Measurements from ENCODE around the gene COL25A1.

The COL25A1 gene

DNA sequence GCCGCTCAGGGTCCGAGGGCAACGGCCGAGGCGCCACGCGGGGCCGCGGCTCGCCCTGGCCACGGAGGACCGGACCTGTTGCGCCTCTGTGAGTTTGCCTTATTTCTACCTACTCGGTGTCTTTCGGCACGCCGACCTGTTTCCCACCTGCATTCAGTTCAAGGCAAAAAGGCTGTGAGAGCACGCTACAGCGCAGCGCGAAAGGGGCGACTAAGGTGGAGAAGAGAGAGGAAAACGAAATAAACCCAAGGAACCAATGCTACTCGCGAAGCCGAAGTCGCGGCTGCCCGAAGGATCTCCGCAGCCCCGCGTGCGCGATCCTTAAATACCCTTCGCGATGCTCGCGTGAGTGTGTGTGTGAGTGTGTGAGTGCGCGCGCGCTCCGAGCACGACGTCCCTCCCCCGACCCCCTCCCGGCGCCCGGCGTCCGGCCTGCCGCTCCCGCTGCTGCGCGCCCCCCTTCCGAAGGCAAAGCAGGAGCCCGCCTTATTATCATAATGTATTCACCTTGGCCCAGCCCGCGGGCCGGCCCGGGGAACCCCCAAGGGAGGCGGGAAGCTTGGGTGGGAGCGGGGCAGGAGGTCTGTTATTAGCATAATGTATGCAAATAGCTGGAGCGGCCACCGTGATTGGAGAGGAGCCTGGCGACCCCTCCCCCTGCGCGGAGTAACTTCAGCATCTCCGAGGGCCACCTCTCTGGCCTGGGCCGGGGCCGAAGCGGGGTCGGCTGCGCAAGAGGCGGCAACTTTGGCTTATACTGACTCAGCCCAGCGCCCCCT, at the start of gene COL25A1:
Gene COL25A1, minus strand, starts transcription at position 298 of the 779 bp plus-strand sequence.
- DNase-seq: peak; percentile 75

DNA sequence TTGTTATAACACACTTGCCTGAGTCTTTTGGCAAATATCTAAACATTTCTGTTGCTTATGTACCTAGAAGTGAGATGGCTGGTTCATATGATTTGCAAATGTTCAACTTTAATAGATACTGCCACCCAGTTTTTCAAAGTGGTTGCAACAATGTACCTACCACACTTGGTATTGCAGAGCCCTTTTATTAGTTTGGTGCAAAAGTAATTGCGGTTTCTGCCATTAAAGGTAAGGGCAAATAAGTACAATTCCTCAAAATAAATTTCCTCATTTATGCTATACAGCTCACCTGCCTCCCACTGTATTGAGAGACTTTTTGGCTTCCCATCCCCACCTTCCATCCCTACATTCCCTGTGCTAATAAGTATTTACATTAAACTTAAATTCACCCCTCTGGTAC, 47.7 kb upstream of the COL25A1 start:
- no peak for DNase-seq

DNA sequence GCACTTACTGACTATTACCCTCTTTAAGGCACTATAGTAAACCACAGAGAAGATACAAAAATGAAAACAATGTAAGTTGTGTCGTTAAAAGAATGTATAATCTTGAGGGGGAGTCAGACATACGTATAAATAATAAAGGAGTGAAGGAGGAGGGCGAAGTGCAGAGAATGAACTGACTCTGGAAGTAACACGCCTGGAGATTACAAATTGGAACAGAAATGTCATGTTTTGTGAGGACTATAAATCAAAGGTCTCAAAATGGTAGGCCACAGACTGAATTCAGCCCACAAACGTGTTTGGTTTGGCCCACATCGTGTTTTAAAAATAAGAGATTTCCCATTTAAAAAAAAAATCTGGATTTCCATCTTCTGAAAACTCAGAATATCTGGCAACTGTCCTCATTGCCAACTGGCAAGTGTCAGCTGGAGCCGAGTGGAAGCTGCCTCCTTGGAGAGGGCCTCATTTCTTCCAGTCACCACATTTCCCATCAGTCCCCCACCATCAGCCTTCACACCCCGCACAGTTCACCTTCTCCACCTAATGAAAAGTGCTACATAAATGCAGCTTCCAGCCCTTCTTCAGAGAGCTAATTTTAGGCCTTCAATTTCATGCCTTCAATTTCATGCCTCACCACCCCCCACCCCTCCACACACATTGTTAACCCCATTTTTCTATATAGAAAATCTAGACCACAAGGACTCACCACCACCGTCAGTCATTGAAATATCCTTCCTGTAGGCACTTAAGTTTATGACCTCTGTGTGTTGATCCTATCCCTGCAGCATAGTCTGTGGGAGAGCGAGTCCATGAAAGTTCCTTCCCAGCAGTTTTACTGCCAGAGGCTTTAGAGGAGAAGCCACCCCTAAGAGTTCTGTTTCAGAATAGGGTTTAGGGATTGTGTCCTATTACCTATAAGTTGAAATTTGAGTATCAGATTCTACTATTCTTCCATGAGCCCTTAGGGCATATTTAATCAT, 32.0 kb upstream of the COL25A1 start:
- no peak for DNase-seq

DNA sequence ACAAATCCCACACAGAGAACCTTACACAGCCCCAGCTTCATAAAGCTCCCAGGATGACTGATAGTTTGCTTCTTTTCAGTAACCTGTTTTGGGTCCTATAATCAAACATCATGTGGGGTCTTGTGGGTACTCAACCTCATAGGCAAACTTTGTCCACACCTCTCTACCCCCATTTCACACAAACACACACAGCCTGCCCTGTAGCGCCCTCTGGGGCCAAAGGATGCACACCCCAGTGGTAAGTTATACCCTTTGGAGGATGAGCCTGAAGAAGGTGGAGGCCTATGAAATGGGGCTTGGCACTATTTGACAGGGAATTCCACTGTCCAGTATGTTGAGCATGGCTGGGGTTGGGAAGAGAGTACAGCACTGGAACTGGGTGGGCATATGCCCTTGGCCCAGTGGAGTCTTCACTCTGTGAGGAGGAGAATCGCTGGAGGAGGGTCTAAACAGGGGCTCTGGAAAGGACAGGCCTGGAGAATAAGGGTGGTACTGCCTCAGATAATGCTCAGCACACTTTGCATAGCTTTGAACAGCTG, 30.5 kb upstream of the COL25A1 start:
- no peak for DNase-seq

DNA sequence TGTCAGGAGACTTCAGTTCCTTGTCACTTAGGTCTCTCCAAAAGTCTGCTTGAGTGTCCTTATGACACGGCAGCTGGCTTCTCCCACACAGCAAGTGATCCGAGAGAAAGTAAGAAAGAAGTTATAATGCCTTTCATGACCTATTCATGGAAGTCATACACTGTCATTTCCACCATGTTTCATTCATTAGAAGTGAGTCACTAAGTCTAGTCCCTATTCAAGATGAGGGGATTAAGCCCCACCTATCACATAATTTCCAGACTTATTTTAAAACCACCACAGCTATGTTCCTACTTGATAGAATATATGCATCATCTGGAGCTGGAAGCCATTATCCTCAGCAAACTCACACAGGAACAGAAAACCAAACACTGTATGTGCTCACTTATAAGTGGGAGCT, 25.2 kb upstream of the COL25A1 start:
- no peak for DNase-seq

DNA sequence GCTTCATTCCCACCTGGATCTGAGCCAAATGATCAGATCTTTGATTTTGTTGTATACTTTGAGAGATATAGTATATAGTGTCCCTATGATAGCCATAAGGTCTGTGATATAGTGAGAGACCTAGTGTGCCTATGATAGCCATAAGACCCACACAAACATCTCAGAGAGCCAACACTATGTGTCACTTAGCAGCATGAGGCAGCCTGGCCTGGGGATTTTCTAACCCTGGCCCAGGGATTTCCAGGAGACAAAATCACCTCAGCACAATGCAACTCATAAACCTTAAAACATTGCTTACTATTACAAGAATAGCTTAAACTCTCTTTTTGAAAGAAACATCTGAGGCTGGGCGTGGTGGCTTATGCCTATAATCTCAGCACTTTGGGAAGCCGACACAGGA, 23.2 kb upstream of the COL25A1 start:
- no peak for DNase-seq

DNA sequence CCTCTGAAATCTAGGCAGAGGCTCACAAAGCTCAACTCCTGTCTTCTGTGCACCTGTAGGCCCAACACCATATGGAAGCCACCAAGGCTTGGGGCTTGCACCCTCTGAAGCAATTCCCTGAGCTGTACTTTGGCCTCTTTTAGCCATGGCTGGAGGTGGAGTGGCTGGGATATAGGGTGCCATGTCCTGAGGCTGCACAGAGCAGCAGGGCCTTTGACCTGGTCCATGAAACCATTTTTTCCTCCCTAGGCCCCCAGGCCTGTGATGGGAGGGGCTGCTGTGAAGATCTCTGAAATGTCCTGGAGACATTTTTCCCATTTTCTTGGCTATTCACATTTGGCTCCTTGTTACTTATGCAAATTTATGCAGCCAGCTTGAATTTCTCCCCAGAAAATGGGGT, 20.9 kb upstream of the COL25A1 start:
- DNase-seq: no peak

DNA sequence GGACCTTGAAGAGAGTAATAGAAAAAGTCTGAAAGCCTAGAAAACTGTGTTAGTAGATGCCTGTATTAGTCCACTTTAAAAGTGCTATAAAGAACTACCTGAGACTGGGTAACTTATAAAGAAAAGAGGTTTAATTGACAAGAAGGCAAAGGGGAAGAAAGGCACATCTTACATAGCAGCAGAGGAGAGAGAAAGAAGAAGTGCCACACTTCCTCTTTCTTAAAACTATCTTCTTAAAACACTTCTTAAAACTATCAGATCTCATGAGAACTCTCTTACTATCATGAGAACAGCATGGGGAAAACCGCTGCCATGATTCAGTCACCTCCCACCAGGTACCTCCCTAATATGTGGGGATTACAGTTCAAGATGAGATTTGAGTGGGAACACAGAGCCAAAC, 18.8 kb upstream of the COL25A1 start:
- DNase-seq: no peak

DNA sequence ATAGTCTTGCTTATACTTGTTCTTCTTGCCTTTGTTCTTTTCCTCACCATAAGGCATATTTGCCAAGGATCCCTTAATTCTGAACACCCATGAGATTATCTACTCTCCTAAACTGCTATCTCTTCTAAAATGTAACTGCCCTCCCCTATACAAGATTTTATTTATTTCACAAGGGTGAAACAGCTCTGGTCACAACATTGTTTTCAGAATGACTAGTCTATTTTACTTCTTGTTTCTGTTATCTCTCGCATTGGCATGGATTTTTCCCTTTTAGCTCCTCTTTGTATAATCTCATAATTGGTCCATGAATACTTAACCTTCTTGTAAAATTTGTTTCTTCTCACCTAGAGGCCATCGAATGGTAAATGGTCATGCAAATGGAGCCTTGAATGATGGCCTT, 17.2 kb upstream of the COL25A1 start:
- no peak for DNase-seq

DNA sequence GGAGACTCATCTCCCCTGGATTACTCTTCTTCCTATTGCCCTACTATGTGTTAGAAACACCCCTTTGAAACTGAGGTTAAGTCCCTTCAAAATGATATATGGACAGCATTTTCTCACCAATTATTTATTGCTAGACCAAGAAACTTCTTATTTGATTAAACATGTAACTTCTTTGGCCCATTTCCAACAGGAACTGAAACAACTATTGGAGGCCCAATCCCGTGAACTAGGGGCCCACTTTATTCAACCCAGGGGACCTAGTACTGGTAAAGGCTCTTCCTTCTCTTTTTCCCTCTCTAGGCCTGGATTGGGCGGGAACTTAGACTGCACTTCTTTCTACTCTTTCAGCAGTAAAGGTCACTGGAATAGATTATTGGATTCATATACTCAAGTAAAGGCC, 16.7 kb upstream of the COL25A1 start:
- no peak for DNase-seq

DNA sequence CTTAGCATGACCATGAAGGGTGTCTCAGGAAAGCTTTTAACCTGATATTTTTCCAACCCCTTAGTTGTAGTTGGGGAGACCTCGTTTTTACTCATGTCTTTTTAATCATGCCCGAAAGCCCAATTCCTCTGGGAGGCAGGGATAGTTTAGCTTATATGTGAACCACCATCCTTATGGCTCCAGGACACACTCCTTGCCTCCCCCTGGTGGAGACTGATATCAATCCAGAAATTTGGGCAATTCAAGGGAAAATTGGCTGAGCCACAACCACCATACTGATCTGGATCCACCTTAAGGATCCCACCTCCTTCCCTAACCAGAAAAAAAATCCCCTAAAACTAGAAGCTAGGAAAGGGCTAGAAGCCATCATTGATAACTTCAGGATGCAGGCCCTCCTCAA, 13.4 kb upstream of the COL25A1 start:
- DNase-seq: no peak

DNA sequence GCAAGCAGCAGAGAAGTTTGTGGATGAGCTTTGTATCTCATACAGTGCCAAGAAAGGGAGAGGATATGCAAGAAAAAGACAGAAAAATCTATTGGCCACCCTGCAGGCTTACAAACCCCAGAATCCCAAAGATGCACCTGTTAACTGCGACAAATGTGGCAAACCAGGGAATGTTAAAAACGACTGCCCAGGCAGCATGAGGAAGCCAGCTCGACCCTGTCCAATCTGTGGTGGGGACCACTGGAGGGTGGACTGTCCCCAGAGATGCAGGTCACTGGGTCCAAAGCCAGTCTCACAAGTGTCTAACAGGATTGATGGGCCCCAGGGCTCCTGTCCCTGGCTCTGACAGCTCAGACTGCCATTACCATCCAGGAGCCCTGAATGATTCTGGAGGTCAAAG, 12.9 kb upstream of the COL25A1 start:
- DNase-seq: no peak

DNA sequence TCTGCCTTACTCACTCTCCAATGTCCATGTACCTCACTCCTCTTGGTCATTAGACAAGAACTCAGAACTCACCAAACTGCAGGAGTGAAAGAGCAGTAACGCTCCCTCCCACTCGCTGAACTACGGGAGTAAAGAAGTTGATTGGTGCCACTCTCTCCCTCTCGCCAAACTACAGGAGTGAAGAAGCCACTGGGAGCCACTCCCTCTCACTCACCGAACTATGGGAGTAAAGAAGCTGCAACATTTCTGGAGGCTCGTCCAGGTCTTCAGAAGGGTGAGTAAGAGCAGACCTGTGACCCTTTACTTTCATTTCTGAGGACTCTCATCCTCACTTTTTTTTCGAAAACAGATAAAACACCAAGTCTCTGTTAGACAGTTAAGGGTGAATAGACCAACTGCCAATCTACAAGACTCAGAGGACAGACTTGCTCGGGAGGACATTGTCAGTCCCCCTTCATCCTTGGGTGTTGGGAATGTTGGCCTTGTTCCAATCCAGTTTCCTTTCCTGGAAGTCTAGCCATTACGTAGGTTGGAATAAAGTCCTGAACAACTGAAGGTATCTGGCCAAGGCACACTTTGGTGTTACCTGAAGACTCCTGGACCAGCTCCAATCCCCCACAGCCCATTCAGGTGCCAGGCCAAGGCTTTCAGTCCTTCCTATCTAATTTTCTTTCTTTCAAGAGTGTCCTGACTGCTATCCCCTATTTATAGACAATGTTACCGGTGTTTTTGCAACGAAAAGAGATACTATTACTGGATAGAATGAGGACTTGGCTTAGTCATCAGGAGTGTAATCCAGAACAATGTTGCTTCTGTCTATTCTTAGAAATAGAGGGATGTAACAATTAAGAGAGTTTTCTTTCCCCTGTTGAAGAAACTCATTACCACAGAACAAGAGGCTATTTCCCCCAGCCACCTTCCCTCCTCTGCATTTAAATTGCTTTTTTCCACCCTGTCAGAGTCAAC, 11.0 kb upstream of the COL25A1 start:
- DNase-seq: no peak

DNA sequence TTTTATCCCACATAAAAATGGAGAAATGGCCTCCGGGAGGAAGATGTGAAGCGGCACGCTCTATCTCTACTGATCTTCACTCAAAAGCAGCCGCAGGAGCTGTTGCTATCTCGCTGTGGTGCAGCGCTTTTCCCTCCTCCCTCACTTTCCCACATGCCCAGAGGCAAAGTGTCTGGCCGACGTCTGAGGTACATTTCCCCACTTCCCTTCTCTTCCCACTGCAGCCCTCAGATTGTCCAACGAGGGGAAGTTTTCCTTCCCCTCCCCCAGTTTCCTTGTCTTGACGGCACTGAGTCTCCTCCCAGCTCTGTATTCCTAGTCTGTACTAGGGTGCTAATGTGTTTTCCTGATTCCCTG, 660 bp upstream of the COL25A1 start:
- peak; percentile 71 for DNase-seq

DNA sequence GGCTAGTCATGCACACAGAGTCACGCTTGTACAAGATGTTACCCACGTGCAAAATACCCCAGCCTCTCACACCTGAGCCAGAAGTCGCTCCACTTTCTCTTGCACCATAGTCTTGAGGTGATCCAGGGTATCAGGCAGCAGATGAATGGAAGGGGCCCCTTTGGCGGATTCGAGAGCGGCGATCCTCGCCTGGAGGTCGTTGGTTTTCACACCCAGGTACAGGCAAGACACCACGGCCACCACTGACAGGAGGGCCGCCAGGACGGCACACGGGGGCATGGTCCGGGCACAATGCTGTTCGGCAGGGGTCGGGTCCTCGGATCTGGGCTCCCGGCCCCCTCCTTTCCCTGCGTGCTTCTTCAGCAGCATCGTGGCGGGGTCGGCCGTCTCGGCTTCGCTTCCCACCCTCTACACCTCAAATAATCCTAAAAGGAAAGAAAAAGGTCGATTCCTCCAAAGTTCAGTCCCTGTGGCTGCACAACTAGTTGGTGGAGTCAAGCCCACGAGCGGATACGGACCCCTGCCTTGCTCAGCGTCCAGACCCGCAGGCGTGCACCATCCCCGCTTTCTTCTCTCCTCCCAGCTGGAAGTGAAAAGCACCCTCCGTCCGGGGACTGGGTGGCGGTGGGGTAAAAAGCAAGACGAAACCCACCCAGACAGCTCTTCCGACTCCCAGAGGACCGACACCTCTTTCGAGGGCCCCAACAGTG, 652 bp downstream of the COL25A1 start:
- no peak for DNase-seq

DNA sequence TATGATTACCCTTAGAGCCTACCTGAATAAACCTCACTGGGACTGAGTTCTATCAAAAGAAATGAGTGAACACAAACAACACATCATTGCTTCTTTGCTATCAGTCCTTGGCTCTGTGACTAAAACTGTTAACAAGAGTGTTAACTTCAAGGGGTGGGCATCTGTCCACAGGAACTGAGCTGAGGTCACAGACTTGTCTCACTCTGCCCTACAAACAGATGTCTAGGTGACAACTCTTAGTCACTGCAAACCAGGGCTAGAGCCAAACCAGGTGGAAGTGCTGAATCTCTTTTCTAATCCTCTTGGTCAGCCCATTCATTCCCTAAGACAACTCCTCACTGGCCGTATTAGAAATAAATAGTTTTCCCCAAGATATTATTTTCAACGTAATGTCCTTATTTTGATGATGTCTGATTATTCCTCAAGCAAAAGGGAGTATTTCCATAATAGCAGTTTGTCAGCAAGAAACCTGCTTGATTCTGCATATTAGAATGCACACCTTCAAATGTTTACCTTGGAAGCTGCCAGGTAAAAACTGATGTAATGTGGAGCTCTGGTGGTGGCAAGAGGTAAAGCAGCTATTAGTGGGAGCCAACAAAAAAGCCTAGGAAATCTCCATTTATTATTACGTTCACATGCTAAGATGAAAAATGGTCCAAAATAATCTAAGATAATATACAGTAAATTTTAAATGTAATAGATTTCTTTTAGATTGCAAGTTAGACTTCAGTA, 4.0 kb downstream of the COL25A1 start:
- peak; percentile 57 for DNase-seq

DNA sequence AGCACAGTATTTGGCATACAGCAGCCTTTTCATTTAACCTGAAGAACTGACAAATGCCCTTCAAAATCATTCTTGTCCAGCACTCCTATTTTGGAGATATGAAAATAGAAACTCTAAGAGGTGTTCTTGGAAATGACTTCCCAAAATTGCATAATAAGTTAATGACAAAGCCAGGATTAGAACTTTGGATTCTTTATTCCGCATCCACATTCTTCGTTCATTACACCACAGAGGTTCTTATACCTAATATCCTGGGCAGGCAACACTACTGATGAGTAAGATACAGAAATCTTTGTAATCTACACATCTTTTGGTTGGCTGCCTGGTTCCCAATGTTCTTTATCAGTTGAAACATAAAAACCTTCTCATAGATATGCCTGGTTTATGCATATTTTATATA, 5.9 kb downstream of the COL25A1 start:
- DNase-seq: no peak

DNA sequence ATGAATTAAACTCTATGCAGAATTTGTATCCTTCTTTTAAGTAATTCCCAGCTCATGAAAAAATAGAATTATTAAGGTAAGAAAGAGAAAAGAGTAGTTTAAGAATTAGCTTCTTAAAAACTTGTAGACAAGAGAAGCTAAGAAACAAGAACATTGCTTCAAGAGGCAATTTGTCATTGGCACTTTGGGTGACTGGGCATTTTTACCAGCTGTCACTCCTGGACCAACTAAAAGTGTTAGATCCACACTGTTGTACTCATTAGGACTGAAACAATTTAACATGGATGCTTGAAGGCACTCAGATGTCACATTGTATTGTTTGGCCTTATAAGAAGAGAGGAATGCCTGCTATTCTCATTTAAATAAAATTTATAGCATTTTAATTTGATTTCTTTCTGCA, 7.4 kb downstream of the COL25A1 start:
- no peak for DNase-seq

DNA sequence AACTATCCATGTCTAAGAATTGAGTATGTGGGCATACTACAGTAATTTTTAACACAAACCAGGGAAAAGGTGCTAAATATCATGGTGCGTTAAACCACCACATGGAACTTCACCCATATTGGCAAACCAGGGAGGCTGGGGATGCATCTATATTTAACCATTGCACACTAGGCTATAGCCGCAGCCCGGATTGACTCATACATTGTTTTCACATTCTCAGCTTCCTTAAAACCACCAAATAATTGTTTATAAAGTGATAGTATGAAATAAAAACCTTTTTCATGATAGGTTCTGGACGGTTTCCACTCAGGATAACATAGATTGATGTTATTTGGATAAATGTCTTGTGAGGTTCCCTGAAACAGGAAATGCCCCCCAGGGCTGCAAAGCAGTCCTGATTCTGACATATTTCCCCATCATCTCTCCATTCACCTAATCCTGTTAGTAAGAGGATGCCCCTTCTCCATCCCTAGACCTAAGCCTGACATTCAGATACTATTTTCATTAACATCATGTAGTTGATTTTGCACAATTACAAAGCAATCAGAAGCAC, 7.9 kb downstream of the COL25A1 start:
- no peak for DNase-seq

DNA sequence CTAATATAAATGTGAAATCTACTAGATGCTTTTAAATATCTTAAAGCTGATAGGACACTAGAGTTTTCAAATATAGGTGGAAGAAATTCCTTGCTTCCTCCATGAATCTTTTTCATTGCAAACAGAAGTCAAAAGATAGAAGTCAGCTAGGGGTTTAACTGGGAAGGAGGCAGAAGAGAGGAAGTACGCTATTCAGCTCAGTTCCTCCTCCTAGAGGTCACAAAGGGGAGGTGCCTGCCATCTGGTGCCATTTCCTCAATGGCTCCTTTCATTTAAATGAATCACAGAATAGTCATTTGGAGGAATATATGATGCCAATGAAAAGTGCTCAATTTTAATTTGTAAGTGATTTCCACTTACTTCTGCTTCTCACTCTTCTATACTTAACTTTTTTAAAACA, 8.5 kb downstream of the COL25A1 start:
- no peak for DNase-seq

DNA sequence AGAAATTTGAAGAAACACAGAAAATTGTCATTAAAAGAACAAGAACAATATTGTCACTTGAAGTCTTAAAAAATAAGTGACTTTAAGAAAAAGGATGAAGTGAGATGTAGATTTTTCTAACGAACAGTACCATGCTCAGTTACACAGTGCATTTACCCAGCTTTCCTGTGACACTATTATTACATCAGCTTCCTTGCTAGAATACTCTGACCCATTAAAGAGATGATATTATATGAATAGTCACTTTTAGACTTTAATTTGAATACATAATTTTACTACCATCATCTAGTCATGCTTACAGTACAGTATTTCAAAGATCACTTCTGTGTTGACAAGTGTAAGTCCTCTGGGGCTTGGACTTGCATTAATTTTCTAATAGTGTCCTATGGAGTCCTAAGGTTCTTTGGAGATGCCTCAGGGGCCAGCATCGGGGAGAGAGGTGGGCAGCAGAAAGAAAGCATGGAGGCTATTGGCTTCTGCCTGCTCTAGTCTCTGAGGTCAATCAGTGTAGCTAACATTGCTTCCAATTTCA, 10.7 kb downstream of the COL25A1 start:
- no peak for DNase-seq

Measured in NCI-H526 treated with DMSO at 0.1 percent for 48 hours (cell line).